Measurements from ENCODE around the gene GCGR.

Gene GCGR

DNA sequence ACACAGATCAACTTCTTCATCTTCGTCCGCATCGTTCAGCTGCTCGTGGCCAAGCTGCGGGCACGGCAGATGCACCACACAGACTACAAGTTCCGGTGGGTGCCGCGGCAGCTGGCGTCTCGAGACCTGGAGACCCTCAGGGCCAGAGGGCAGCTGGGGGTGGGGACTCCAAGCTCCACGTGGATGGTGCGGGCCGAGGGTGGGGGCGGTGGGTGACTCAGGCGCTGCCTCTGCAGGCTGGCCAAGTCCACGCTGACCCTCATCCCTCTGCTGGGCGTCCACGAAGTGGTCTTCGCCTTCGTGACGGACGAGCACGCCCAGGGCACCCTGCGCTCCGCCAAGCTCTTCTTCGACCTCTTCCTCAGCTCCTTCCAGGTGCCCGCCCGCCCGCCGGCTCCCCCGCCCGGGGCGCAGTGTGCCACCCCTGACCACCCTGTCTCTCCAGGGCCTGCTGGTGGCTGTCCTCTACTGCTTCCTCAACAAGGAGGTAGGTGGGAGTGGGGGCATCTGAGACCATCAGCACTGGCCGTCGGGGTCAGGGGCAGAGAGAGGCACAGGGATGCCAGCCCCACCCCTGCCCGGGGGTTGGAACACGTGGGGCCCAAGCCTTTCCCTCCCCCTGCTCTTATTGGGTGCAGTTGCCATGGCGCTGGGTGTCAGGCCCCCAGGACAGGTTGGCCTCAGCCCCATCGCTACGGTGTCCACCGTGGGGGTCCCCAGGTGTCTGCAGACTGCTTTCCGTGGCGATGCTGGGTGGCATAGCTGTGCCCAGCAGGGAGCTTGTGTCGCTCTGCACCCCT, 8.8 kb downstream of the GCGR start:
- DNase-seq, result no peak

DNA sequence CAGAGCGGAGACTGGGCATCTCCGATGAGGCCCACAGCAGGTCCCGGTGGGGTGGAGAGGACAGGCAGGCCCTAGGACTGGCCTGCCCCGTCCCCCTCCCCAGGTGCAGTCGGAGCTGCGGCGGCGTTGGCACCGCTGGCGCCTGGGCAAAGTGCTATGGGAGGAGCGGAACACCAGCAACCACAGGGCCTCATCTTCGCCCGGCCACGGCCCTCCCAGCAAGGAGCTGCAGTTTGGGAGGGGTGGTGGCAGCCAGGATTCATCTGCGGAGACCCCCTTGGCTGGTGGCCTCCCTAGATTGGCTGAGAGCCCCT, 9.4 kb downstream of the GCGR start:
- no peak for DNase-seq

GRCh38 chr17:81813861-81814683, 10.1 kb downstream of the GCGR start:
- no peak for DNase-seq

DNA sequence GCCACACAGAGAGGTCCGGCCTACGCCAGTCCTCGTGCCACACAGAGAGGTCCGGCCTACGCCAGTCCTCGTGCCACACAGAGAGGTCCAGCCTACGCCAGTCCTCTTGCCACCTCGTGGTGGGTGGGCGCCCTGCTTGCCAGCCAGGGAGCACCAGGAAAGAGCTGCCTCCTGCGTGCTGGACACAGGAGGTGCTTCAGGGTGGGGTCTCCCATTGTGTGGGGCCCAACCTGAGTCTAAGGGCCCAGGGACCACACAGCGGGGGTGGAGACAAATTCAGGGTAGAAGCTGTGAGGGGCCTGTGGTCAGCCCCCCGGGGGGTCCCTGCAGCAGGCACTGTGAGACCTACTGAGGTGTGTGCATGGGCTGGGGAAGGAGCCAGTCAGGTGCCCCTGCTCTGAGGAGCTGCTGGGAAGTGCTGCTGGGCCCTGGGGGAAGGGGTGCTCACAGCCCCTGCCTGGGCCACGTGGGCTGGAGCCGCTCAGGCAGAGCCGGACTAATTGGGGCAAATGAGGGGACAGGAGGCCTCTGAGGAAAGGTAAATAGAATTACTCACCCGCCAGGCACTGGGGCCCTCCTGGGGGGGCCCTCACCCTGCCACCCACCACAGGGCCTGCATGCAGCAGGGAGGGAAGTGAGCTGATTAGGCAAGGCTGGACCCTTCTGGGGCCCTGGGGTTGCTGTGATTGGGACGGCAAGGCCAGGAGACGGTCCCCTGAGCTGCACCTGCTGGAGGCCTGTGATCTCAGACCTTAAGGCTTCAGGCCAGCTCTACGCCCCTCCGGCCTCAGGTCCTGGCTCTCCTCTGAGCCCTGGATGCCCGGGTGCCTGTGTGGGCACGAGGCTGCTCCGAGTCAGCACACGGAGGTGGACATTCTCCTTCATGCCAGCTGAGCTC, 11.0 kb downstream of the GCGR start:
- no peak for DNase-seq

DNA sequence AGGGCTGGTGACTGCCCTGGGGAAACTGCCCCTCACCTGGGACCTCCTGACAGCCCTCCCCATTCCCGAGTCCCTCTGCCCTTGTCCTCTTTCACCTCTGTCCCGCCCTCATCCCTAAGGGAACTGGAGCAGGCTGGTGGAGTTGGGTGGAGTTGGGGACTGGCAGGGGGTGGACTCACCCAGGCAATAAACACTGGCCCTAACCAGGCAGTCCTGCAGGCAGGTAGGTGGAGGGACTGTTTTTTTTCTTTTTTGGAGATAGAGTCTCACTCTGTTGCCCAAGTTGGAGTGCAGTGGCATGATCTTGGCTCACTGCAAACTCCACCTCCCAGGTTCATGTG, 11.7 kb downstream of the GCGR start:
- no peak for DNase-seq

DNA sequence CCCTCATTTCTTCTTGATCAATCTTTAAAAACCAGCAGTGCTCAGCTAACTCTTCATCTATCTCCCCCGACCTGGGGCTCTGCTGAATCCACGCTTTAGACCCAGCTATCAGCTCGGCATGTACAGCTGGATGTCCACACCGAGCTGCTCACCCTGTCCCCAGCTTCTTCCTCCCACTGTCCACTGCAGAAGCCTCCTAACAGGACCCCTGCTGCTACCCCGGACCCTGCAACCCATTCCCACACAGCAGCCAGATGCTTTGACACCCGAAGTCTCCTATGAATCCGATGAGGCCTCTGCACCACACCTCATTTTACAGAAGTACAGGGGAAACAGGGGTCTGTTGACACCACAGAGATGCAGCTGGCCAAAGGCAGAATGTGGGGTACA, 13.8 kb downstream of the GCGR start:
- DNase-seq, result no peak

DNA sequence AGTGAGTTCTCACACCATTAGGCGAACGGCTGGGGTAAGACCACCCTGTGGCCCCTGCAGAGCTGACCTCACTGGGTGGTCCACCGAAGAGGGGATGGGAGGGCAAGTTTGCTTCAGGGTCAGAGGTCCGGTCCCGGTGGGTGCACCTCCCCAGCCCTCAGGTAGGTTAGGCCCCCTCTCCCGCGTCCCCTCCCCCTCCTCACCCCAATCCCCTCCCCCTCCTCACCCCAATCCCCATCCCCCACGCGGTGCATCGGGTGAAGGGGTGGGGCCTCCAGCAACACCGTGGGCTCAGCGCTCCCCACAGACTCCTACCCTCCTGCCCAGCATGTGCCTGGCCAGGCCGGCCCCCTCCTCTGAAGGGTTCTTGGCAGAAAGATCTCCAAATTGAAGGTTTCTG, 15.8 kb downstream of the GCGR start:
- no peak for DNase-seq

- no peak for DNase-seq
These were observed 17.2 kb downstream of the GCGR start for GRCh38 chr17:81821147-81821546.

DNA sequence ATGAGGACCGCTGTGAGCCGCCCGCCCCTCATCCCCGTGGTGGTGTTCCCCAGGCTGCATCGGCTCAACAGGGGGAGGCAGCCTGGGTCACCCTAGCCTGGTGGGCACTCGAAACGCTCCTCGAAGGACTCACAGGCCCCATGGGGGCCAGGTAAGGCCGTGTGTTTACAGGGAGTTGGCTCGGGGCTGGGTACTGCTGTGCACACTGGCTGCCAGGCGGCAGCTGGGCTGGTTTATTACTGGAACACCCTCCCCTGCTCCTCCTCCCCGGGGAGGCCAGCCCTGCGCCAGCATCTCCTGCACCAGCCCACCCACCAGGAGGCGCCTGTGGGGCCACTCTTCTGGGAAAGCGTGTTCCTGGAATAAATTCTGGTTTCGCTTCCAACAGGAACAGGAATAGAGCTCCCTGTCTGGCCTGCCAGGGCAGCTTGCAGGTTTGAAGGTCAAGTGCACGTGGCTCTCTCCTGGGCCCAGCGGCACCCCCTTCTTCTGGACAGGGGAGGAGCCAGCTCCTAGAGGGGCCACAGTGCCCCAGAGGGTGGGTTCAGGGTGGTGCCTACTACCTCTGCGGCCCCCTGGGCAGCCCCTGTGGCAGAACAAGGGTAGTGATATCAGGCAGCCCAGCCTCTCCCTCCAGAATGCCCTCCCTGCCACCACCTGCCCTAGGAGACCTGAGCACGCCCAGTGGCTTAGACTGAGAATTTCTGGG, 17.8 kb downstream of the GCGR start:
- no peak for DNase-seq

DNA sequence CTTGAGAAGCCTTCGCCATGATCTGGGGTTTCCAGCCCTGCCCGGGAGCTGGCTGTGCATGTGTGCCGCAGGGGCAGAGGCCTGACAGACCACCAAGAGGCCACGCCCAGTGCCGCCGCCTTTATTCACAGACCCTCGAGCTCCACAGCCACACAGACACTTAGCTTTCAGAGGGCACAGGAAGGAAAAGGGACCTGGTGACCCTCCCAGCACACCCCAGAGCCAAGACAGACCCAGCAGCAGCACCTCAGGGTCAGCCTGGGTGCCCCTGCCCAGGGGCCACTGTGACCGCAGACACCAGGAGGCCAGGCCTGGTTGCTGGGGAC, 18.3 kb downstream of the GCGR start:
- no peak for DNase-seq

DNA sequence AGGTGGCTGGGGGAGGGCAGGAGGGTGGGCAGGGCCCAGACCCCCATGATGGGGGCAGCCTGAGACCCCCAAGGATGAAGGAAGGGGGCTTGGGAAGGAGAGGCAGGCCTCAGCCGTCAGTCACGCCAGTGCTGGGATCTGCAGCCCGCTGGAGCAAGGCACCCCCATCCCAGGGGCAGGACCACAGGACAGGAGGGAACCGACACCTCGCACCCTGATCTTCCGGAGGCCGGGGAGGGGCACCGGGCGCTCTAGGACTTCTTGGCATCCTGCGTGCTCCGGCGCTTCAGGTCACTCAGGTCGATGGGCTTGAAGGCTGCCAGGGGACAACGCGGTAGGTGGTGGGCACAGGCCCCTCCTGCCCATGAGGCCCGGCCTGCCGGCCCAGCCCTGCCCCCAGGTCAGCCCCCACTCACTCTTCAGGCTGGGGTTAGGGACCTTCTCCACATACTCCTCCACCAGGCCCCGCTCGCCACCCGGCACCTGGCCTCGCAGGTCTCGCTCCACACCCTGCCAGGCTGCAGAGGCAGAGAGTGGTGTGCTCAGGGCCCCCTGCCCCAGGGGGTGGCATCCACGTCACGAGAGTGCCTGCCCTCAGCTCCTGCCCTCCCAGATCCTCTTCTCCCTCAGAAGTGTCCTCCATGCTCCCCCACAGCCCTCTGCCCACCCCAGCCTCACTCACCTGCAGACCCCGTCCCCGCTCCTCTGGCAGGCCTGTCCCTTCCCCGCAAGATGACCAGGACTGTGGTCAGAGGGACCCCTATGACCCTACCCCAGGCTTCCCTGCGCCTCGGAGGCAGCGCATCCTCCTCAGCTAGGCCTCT, 19.3 kb downstream of the GCGR start:
- DNase-seq, result no peak

- no peak for DNase-seq
These were observed 20.0 kb downstream of the GCGR start for GRCh38 chr17:81823820-81824550.

GRCh38 chr17:81824595-81824994, 20.6 kb downstream of the GCGR start:
- DNase-seq, result no peak

DNA sequence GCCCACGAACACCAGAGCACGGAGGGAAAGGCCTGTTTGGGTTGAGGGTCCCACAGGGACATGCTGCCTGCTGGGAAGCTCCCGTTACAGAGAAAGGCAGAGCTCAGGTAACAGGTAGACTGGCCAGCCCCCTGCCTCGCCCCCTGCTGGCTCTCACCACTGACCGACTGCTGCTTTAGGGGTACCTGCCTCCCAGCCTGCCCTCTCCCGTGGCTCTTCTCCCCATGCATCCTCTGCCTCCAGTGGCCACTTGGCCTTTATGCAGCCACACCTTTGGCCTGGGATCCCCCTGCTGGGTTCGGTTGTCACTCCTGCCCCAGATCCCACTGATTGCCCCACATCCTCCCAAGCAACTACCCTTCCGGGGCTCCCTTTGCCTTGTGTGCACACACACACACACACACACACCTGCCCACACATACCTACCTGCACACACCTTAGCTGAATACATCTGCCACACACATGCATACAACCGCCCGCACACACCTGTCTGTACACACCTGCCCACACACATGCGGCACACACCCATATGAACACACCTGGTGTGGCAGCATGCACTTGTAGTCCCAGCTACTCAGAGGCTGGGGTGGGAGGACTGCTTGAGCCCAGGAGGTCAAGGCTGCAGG, 22.0 kb downstream of the GCGR start:
- DNase-seq, result no peak

- no peak for DNase-seq
These were observed 24.7 kb downstream of the GCGR start for GRCh38 chr17:81828656-81829055.

DNA sequence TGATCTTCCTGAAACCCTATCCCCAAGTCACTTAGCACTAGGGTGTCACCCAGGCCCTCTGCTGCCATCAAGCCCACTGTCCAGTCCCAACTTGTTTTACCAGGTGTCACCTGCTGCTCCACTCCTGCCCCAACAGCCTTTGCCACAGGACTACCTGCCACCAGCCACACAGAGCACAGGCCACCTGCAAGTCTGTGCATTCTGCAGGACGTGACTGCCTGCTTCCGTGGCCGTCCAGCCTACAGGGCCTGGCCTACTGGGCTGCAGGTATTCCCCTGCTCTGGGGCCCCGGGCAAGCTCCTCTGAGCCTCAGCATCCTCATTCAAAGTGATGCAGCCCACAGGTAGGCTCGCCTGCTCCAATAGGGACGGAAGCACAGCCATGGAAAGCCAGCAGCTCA, 25.9 kb downstream of the GCGR start:
- DNase-seq, result no peak

DNA sequence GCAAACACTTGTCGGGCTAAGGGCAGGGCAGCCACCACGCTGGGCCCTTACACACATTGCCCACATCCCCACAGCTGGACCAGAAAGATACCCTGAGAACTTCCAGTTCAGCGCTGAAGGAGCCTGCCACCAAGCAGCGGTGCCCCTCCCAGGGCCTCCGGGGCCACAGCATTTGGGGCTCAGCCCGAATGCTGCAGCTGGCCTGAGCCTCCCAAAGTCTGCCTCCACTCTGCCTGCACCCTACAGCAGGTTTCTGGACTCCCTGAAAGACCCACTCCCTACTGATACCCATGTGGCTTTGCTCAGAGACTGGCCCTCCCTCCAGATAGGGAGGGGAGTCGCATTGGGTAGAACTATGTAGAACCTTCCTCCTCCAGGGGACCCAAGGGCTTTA, 27.6 kb downstream of the GCGR start:
- DNase-seq, result no peak

DNA sequence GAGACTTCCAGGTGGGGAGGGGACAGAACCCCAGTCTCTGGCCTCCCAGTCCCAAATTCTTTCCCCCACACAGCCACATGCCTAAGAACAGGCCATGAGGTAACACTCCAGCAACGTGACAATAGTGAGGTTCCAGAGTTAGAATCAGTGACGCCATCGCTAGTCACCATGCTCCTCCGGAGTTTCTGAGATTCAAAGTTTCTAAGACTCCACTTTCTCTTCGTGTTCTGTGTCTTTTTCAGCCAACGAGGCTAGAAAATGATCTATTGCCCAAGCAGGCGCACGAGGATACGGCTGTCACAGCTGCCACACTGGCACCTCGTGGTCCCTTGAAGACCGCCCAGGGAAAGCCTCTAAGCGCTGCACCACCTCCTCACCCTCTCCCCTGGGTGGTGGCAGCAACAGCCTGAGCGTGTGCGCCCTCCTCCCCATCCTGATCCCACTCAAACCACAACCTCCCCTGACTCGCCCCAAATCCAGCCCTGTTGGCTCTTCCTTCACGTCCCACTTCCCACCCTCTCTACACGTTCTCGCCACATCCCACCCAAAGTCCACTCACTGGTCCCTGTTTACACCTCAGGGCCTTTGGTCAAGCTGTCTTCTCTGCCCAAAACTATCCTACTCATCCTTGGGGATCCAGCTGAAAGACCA, 28.1 kb downstream of the GCGR start:
- DNase-seq, result peak; percentile 55

- peak; percentile 54 for DNase-seq
These were observed 28.7 kb downstream of the GCGR start for GRCh38 chr17:81832608-81833159.
